HG03432 (cell line): ENCODE results near the gene FERMT2.

ENCODE experiments used
- ATAC-seq: cut with Tn5 transposase; IDR thresholded peaks from one replicate; pipeline ENCODE4 v1.9.1; 2021; ENCODE audit warnings: mild to moderate bottlenecking, moderate library complexity; ENCODE audit not compliant: unreplicated experiment

The FERMT2 gene

GRCh38 chr14:52902971-52903619, 47.8 kb downstream of the FERMT2 start:
- ATAC-seq = no peak

- no peak for ATAC-seq
Measured at GRCh38 chr14:52901357-52901980, 49.4 kb downstream of the FERMT2 start.

GRCh38 chr14:52900731-52901130, 50.1 kb downstream of the FERMT2 start:
- no peak for ATAC-seq

- ATAC-seq = no peak
Measured at GRCh38 chr14:52898496-52898895, 52.4 kb downstream of the FERMT2 start.

- ATAC-seq = no peak
Measured at GRCh38 chr14:52895000-52895399, 55.9 kb downstream of the FERMT2 start.

- ATAC-seq = no peak
Measured at GRCh38 chr14:52891800-52892199, 59.0 kb downstream of the FERMT2 start.

- no peak for ATAC-seq
Measured at GRCh38 chr14:52888839-52889838, 61.7 kb downstream of the FERMT2 start.

- no peak for ATAC-seq
Measured at GRCh38 chr14:52888159-52888558, 62.7 kb downstream of the FERMT2 start.

- ATAC-seq = no peak
Measured at GRCh38 chr14:52885230-52885629, 65.6 kb downstream of the FERMT2 start.

- ATAC-seq = no peak
Measured at GRCh38 chr14:52883658-52884057, 67.2 kb downstream of the FERMT2 start.

GRCh38 chr14:52882824-52883223, 68.0 kb downstream of the FERMT2 start:
- ATAC-seq = no peak

GRCh38 chr14:52879958-52880357, 70.9 kb downstream of the FERMT2 start:
- ATAC-seq = no peak

- no peak for ATAC-seq
Measured at GRCh38 chr14:52878946-52879345, 71.9 kb downstream of the FERMT2 start.

- ATAC-seq = no peak
Measured at GRCh38 chr14:52878469-52878868, 72.4 kb downstream of the FERMT2 start.

GRCh38 chr14:52877628-52878027, 73.2 kb downstream of the FERMT2 start:
- ATAC-seq = no peak

GRCh38 chr14:52876806-52877205, 74.0 kb downstream of the FERMT2 start:
- ATAC-seq = no peak

- ATAC-seq = no peak
Measured at GRCh38 chr14:52876311-52876710, 74.5 kb downstream of the FERMT2 start.

- ATAC-seq = no peak
Measured at GRCh38 chr14:52875707-52876106, 75.1 kb downstream of the FERMT2 start.

- no peak for ATAC-seq
Measured at GRCh38 chr14:52874389-52874788, 76.5 kb downstream of the FERMT2 start.

GRCh38 chr14:52873694-52874093, 77.2 kb downstream of the FERMT2 start:
- ATAC-seq = no peak

- no peak for ATAC-seq
Measured at GRCh38 chr14:52873065-52873464, 77.8 kb downstream of the FERMT2 start.

- ATAC-seq = no peak
Measured at GRCh38 chr14:52871606-52872005, 79.2 kb downstream of the FERMT2 start.
